ENCODE data around the gene RALA. TPM values are rescaled to one million over a fixed set of nuclear protein-coding genes. Genes with fewer than 3 reads are reported as not detected.

Gene RALA
- total and polyA plus RNA-seq, 4 donors: 5.7 to 18.8 (median 9.2) TPM

GRCh38 chr7:39617005-39617404 is 6.4 kb upstream of the RALA start:
- no peak for DNase-seq (ENCODE audit: low spot score)
- H3K27me3 ChIP-seq (ENCODE audit: control insufficient read depth in 4 of 4, insufficient read depth in 4 of 4, low read length in 3 of 4): no peaks in the 10 kb centered on the region
- no peaks in the 10 kb centered on the region for H3K9me3 ChIP-seq (ENCODE audit: control insufficient read depth in 4 of 4, low read length in 3 of 4)
- H3K36me3 ChIP-seq (ENCODE audit: control insufficient read depth in 4 of 4, insufficient read depth in 3 of 4, low read depth in 1 of 4, low read length in 3 of 4): no peaks in the 10 kb centered on the region
- peaks cover 0 to 3% (median 0%) of the 10 kb centered on the region in 4 donors for H3K4me1 ChIP-seq (ENCODE audit: control insufficient read depth in 4 of 4, insufficient read depth in 4 of 4, low read length in 3 of 4)
- no peak overlapping the region for H3K4me3 ChIP-seq (ENCODE audit: low read depth in 1 of 3, low read length in 3 of 3)
- no peak overlapping the region for H3K9ac ChIP-seq (ENCODE audit: low read depth in 1 of 2, low read length in 2 of 2)
- TF ChIP-seq YY1 (IDR thresholded peaks at IDR 0.05) (no peak), RXRA (IDR thresholded peaks at IDR 0.05) (no peak), JUND (IDR thresholded peaks at IDR 0.05) (no peak), FOXA2 (IDR thresholded peaks at IDR 0.05) (no peak), FOXA1 (IDR thresholded peaks at IDR 0.05) (no peak), NR2F2 (IDR thresholded peaks at IDR 0.05) (no peak), GABPA (IDR thresholded peaks at IDR 0.05 in 1 of 2, conservative IDR thresholded peaks at IDR 0.05 in 1 of 2) (no peak)
- TF ChIP-seq, protein P1, sequence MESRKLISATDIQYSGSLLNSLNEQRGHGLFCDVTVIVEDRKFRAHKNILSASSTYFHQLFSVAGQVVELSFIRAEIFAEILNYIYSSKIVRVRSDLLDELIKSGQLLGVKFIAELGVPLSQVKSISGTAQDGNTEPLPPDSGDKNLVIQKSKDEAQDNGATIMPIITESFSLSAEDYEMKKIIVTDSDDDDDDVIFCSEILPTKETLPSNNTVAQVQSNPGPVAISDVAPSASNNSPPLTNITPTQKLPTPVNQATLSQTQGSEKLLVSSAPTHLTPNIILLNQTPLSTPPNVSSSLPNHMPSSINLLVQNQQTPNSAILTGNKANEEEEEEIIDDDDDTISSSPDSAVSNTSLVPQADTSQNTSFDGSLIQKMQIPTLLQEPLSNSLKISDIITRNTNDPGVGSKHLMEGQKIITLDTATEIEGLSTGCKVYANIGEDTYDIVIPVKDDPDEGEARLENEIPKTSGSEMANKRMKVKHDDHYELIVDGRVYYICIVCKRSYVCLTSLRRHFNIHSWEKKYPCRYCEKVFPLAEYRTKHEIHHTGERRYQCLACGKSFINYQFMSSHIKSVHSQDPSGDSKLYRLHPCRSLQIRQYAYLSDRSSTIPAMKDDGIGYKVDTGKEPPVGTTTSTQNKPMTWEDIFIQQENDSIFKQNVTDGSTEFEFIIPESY (IDR thresholded peaks at IDR 0.05): no peak
- TF ChIP-seq, protein P2, sequence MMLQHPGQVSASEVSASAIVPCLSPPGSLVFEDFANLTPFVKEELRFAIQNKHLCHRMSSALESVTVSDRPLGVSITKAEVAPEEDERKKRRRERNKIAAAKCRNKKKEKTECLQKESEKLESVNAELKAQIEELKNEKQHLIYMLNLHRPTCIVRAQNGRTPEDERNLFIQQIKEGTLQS (IDR thresholded peaks at IDR 0.05): no peak
- TF ChIP-seq, protein P3, sequence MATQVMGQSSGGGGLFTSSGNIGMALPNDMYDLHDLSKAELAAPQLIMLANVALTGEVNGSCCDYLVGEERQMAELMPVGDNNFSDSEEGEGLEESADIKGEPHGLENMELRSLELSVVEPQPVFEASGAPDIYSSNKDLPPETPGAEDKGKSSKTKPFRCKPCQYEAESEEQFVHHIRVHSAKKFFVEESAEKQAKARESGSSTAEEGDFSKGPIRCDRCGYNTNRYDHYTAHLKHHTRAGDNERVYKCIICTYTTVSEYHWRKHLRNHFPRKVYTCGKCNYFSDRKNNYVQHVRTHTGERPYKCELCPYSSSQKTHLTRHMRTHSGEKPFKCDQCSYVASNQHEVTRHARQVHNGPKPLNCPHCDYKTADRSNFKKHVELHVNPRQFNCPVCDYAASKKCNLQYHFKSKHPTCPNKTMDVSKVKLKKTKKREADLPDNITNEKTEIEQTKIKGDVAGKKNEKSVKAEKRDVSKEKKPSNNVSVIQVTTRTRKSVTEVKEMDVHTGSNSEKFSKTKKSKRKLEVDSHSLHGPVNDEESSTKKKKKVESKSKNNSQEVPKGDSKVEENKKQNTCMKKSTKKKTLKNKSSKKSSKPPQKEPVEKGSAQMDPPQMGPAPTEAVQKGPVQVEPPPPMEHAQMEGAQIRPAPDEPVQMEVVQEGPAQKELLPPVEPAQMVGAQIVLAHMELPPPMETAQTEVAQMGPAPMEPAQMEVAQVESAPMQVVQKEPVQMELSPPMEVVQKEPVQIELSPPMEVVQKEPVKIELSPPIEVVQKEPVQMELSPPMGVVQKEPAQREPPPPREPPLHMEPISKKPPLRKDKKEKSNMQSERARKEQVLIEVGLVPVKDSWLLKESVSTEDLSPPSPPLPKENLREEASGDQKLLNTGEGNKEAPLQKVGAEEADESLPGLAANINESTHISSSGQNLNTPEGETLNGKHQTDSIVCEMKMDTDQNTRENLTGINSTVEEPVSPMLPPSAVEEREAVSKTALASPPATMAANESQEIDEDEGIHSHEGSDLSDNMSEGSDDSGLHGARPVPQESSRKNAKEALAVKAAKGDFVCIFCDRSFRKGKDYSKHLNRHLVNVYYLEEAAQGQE (IDR thresholded peaks at IDR 0.05): no peak
- no peak overlapping the region for H3K27ac ChIP-seq (ENCODE audit: low read depth in 1 of 2, low read length in 2 of 2)

DNA sequence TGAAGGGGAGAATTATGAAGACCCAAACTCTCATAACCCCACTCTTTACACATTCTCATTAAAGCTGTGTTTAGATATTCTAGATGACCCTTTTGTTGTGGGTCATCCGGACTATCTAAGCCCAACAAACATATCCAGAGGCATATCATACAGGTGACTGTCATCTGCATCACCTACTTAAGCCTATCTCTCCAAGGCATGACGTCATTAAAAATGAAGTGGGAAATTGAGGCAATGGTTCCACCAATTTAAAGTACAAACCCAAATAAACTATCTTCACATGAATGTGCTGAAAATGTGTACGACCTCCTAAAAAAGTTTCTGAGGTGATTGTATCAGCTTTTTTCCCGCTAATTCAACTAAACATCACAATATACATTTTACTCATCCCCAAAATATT is 4.5 kb upstream of the RALA start:
- WGBS: 84% methylated on average over 4 of the region's 4 CpGs
- H3K4me3 ChIP-seq (ENCODE audit: low read depth in 1 of 3, low read length in 3 of 3): no peak overlapping the region

More for the DNA sequence above, 4.5 kb upstream of the RALA start:
- no peak for TF ChIP-seq JUND (IDR thresholded peaks at IDR 0.05)
- TF ChIP-seq, protein P2 (IDR thresholded peaks at IDR 0.05): no peak
- no peak for TF ChIP-seq FOXA2 (IDR thresholded peaks at IDR 0.05)
- TF ChIP-seq, protein P3 (IDR thresholded peaks at IDR 0.05): no peak
- TF ChIP-seq, protein P4, sequence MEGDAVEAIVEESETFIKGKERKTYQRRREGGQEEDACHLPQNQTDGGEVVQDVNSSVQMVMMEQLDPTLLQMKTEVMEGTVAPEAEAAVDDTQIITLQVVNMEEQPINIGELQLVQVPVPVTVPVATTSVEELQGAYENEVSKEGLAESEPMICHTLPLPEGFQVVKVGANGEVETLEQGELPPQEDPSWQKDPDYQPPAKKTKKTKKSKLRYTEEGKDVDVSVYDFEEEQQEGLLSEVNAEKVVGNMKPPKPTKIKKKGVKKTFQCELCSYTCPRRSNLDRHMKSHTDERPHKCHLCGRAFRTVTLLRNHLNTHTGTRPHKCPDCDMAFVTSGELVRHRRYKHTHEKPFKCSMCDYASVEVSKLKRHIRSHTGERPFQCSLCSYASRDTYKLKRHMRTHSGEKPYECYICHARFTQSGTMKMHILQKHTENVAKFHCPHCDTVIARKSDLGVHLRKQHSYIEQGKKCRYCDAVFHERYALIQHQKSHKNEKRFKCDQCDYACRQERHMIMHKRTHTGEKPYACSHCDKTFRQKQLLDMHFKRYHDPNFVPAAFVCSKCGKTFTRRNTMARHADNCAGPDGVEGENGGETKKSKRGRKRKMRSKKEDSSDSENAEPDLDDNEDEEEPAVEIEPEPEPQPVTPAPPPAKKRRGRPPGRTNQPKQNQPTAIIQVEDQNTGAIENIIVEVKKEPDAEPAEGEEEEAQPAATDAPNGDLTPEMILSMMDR (IDR thresholded peaks at IDR 0.05; ENCODE audit: low read depth, low read length, missing input control): no peak
- TF ChIP-seq RXRA (IDR thresholded peaks at IDR 0.05): no peak
- TF ChIP-seq EGR1 (IDR thresholded peaks at IDR 0.05; ENCODE audit: low read depth in 2 of 2): no peak
- H3K9me3 ChIP-seq (ENCODE audit: control insufficient read depth in 4 of 4, low read length in 3 of 4): no peaks in the 10 kb centered on the region
- H3K36me3 ChIP-seq (ENCODE audit: control insufficient read depth in 4 of 4, insufficient read depth in 3 of 4, low read depth in 1 of 4, low read length in 3 of 4): no peaks in the 10 kb centered on the region
- H3K9ac ChIP-seq (ENCODE audit: low read depth in 1 of 2, low read length in 2 of 2): no peak overlapping the region
- no peak for DNase-seq (ENCODE audit: low spot score)
- no peaks in the 10 kb centered on the region for H3K27me3 ChIP-seq (ENCODE audit: control insufficient read depth in 4 of 4, insufficient read depth in 4 of 4, low read length in 3 of 4)
- H3K27ac ChIP-seq (ENCODE audit: low read depth in 1 of 2, low read length in 2 of 2): no peak overlapping the region
- peaks cover 3 to 7% (median 4%) of the 10 kb centered on the region in 4 donors for H3K4me1 ChIP-seq (ENCODE audit: control insufficient read depth in 4 of 4, insufficient read depth in 4 of 4, low read length in 3 of 4)

Measured in liver (tissue), 9 donors.